ENCODE data around the gene APBB2.
"Not testable (repeated sequence)": the region's sequence is repeated elsewhere in the genome, so short reads cannot be mapped to it uniquely, and the experiment has no call there.

The APBB2 gene

GRCh38 chr4:41150401-41150800 is 63.9 kb downstream of the APBB2 start:
- no peak overlapping the region for H3K27ac ChIP-seq (ENCODE audit: insufficient read depth, low read length, poor library complexity, severe bottlenecking)
- H3K9me3 ChIP-seq (ENCODE audit: control insufficient read depth, low read length), result no peaks in the 10 kb centered on the region
- no peak for DNase-seq

GRCh38 chr4:41149568-41149967 is 64.8 kb downstream of the APBB2 start:
- not testable (repeated sequence) for DNase-seq; H3K27ac ChIP-seq (ENCODE audit: insufficient read depth, low read length, poor library complexity, severe bottlenecking)

More at GRCh38 chr4:41150401-41150800, 63.9 kb downstream of the APBB2 start:
- H3K4me1 ChIP-seq (ENCODE audit: control insufficient read depth, insufficient read depth, low read length, poor library complexity, severe bottlenecking), result no peaks in the 10 kb centered on the region
- H3K27me3 ChIP-seq (replicated peaks; ENCODE audit: control insufficient read depth, insufficient read depth, low read length, poor library complexity, severe bottlenecking), result no peaks in the 10 kb centered on the region
- no peak overlapping the region for H3K4me3 ChIP-seq (ENCODE audit: insufficient read depth, low read depth, low read length, poor library complexity, severe bottlenecking)
- no peaks in the 10 kb centered on the region for H3K36me3 ChIP-seq (ENCODE audit: control insufficient read depth, insufficient read depth, low read length)

GRCh38 chr4:41148931-41149330 is 65.4 kb downstream of the APBB2 start:
- H3K4me3 ChIP-seq (ENCODE audit: insufficient read depth, low read depth, low read length, poor library complexity, severe bottlenecking), result no peak overlapping the region
- no peak overlapping the region for H3K27ac ChIP-seq (ENCODE audit: insufficient read depth, low read length, poor library complexity, severe bottlenecking)
- no peaks in the 10 kb centered on the region for H3K9me3 ChIP-seq (ENCODE audit: control insufficient read depth, low read length)
- no peak for DNase-seq
- H3K27me3 ChIP-seq (replicated peaks; ENCODE audit: control insufficient read depth, insufficient read depth, low read length, poor library complexity, severe bottlenecking), result no peaks in the 10 kb centered on the region
- H3K36me3 ChIP-seq (ENCODE audit: control insufficient read depth, insufficient read depth, low read length), result no peaks in the 10 kb centered on the region
- no peaks in the 10 kb centered on the region for H3K4me1 ChIP-seq (ENCODE audit: control insufficient read depth, insufficient read depth, low read length, poor library complexity, severe bottlenecking)

More at GRCh38 chr4:41149568-41149967, 64.8 kb downstream of the APBB2 start:
- H3K36me3 ChIP-seq (ENCODE audit: control insufficient read depth, insufficient read depth, low read length); H3K4me1 ChIP-seq (ENCODE audit: control insufficient read depth, insufficient read depth, low read length, poor library complexity, severe bottlenecking); H3K9me3 ChIP-seq (ENCODE audit: control insufficient read depth, low read length); H3K27me3 ChIP-seq (replicated peaks; ENCODE audit: control insufficient read depth, insufficient read depth, low read length, poor library complexity, severe bottlenecking); H3K4me3 ChIP-seq (ENCODE audit: insufficient read depth, low read depth, low read length, poor library complexity, severe bottlenecking): not testable (repeated sequence)

- Histone ChIP-seq H3K36me3 (ENCODE audit: control insufficient read depth, insufficient read depth, low read length) (no peaks in the 10 kb centered on the region), H3K9me3 (ENCODE audit: control insufficient read depth, low read length) (no peaks in the 10 kb centered on the region), H3K4me1 (ENCODE audit: control insufficient read depth, insufficient read depth, low read length, poor library complexity, severe bottlenecking) (no peaks in the 10 kb centered on the region), H3K4me3 (ENCODE audit: insufficient read depth, low read depth, low read length, poor library complexity, severe bottlenecking) (no peak overlapping the region), H3K27ac (ENCODE audit: insufficient read depth, low read length, poor library complexity, severe bottlenecking) (no peak overlapping the region), H3K27me3 (replicated peaks; ENCODE audit: control insufficient read depth, insufficient read depth, low read length, poor library complexity, severe bottlenecking) (no peaks in the 10 kb centered on the region)
- no peak for DNase-seq
These were observed 66.0 kb downstream of the APBB2 start for GRCh38 chr4:41148292-41148691.

- DNase-seq; H3K4me3 ChIP-seq (ENCODE audit: insufficient read depth, low read depth, low read length, poor library complexity, severe bottlenecking); H3K36me3 ChIP-seq (ENCODE audit: control insufficient read depth, insufficient read depth, low read length); H3K4me1 ChIP-seq (ENCODE audit: control insufficient read depth, insufficient read depth, low read length, poor library complexity, severe bottlenecking); H3K27me3 ChIP-seq (replicated peaks; ENCODE audit: control insufficient read depth, insufficient read depth, low read length, poor library complexity, severe bottlenecking); H3K27ac ChIP-seq (ENCODE audit: insufficient read depth, low read length, poor library complexity, severe bottlenecking); H3K9me3 ChIP-seq (ENCODE audit: control insufficient read depth, low read length): not testable (repeated sequence)
These were observed 66.8 kb downstream of the APBB2 start for GRCh38 chr4:41147570-41147969.

- no peak overlapping the region for H3K4me3 ChIP-seq (ENCODE audit: insufficient read depth, low read depth, low read length, poor library complexity, severe bottlenecking)
- no peaks in the 10 kb centered on the region for H3K4me1 ChIP-seq (ENCODE audit: control insufficient read depth, insufficient read depth, low read length, poor library complexity, severe bottlenecking)
- H3K27me3 ChIP-seq (replicated peaks; ENCODE audit: control insufficient read depth, insufficient read depth, low read length, poor library complexity, severe bottlenecking), result no peaks in the 10 kb centered on the region
- H3K27ac ChIP-seq (ENCODE audit: insufficient read depth, low read length, poor library complexity, severe bottlenecking), result no peak overlapping the region
- no peaks in the 10 kb centered on the region for H3K9me3 ChIP-seq (ENCODE audit: control insufficient read depth, low read length)
- H3K36me3 ChIP-seq (ENCODE audit: control insufficient read depth, insufficient read depth, low read length), result no peaks in the 10 kb centered on the region
- no peak for DNase-seq
These were observed 67.4 kb downstream of the APBB2 start for GRCh38 chr4:41146716-41147506.

- H3K4me3 ChIP-seq (ENCODE audit: insufficient read depth, low read depth, low read length, poor library complexity, severe bottlenecking), result no peak overlapping the region
- H3K27ac ChIP-seq (ENCODE audit: insufficient read depth, low read length, poor library complexity, severe bottlenecking), result no peak overlapping the region
- H3K4me1 ChIP-seq (ENCODE audit: control insufficient read depth, insufficient read depth, low read length, poor library complexity, severe bottlenecking), result no peaks in the 10 kb centered on the region
These were observed 68.1 kb downstream of the APBB2 start for GRCh38 chr4:41146196-41146595.

GRCh38 chr4:41145571-41146078 is 68.7 kb downstream of the APBB2 start:
- Histone ChIP-seq H3K27ac (ENCODE audit: insufficient read depth, low read length, poor library complexity, severe bottlenecking) (no peak overlapping the region), H3K4me3 (ENCODE audit: insufficient read depth, low read depth, low read length, poor library complexity, severe bottlenecking) (no peak overlapping the region), H3K27me3 (replicated peaks; ENCODE audit: control insufficient read depth, insufficient read depth, low read length, poor library complexity, severe bottlenecking) (no peaks in the 10 kb centered on the region), H3K9me3 (ENCODE audit: control insufficient read depth, low read length) (no peaks in the 10 kb centered on the region), H3K36me3 (ENCODE audit: control insufficient read depth, insufficient read depth, low read length) (no peaks in the 10 kb centered on the region), H3K4me1 (ENCODE audit: control insufficient read depth, insufficient read depth, low read length, poor library complexity, severe bottlenecking) (no peaks in the 10 kb centered on the region)
- no peak for DNase-seq

More at GRCh38 chr4:41146196-41146595, 68.1 kb downstream of the APBB2 start:
- H3K27me3 ChIP-seq (replicated peaks; ENCODE audit: control insufficient read depth, insufficient read depth, low read length, poor library complexity, severe bottlenecking), result no peaks in the 10 kb centered on the region
- no peaks in the 10 kb centered on the region for H3K36me3 ChIP-seq (ENCODE audit: control insufficient read depth, insufficient read depth, low read length)
- H3K9me3 ChIP-seq (ENCODE audit: control insufficient read depth, low read length), result no peaks in the 10 kb centered on the region
- no peak for DNase-seq

GRCh38 chr4:41144812-41145211 is 69.5 kb downstream of the APBB2 start:
- Histone ChIP-seq H3K36me3 (ENCODE audit: control insufficient read depth, insufficient read depth, low read length) (no peaks in the 10 kb centered on the region), H3K27ac (ENCODE audit: insufficient read depth, low read length, poor library complexity, severe bottlenecking) (no peak overlapping the region), H3K4me3 (ENCODE audit: insufficient read depth, low read depth, low read length, poor library complexity, severe bottlenecking) (no peak overlapping the region), H3K27me3 (replicated peaks; ENCODE audit: control insufficient read depth, insufficient read depth, low read length, poor library complexity, severe bottlenecking) (no peaks in the 10 kb centered on the region), H3K4me1 (ENCODE audit: control insufficient read depth, insufficient read depth, low read length, poor library complexity, severe bottlenecking) (no peaks in the 10 kb centered on the region), H3K9me3 (ENCODE audit: control insufficient read depth, low read length) (no peaks in the 10 kb centered on the region)
- DNase-seq, result no peak

GRCh38 chr4:41144040-41144379 is 70.3 kb downstream of the APBB2 start:
- no peaks in the 10 kb centered on the region for H3K9me3 ChIP-seq (ENCODE audit: control insufficient read depth, low read length)
- no peak overlapping the region for H3K4me3 ChIP-seq (ENCODE audit: insufficient read depth, low read depth, low read length, poor library complexity, severe bottlenecking)
- no peaks in the 10 kb centered on the region for H3K4me1 ChIP-seq (ENCODE audit: control insufficient read depth, insufficient read depth, low read length, poor library complexity, severe bottlenecking)
- no peaks in the 10 kb centered on the region for H3K36me3 ChIP-seq (ENCODE audit: control insufficient read depth, insufficient read depth, low read length)
- no peaks in the 10 kb centered on the region for H3K27me3 ChIP-seq (replicated peaks; ENCODE audit: control insufficient read depth, insufficient read depth, low read length, poor library complexity, severe bottlenecking)
- no peak for DNase-seq
- H3K27ac ChIP-seq (ENCODE audit: insufficient read depth, low read length, poor library complexity, severe bottlenecking), result no peak overlapping the region
